Mesenchymal stem cell (in vitro differentiated cells and primary cell): ENCODE results near the gene P2RY2.
"Not testable (repeated sequence)": the region's sequence is repeated elsewhere in the genome, so short reads cannot be mapped to it uniquely, and the experiment has no call there.

Experiments used
- DNase-seq: peaks from one replicate; pipeline ENCODE4 v3.0.0-alpha.2; 2013
- H2AFZ ChIP-seq: one replicate; pipeline ENCODE4 v1.6.1; 2013; ENCODE audit warnings: low read depth, mild to moderate bottlenecking, control low read depth, inconsistent platforms, low read length, moderate library complexity
- H2AK5ac ChIP-seq: 2 replicates; pipeline ENCODE4 v1.6.1; 2013; ENCODE audit warnings: low read length, moderate library complexity, mild to moderate bottlenecking, inconsistent platforms; ENCODE audit not compliant: severe bottlenecking
- H2BK120ac ChIP-seq: one replicate; pipeline ENCODE4 v1.6.1; 2013; ENCODE audit warnings: low read depth, mild to moderate bottlenecking, inconsistent platforms, low read length, moderate library complexity
- H2BK12ac ChIP-seq, 2 experiments: one replicate each; pipeline ENCODE4 v1.6.1; 2013; ENCODE audit warnings: inconsistent platforms in 2 of 2, low read length in 2 of 2, mild to moderate bottlenecking in 2 of 2, moderate library complexity in 2 of 2, control low read depth in 1 of 2
- H2BK15ac ChIP-seq: one replicate; pipeline ENCODE4 v1.6.1; 2013; ENCODE audit warnings: mild to moderate bottlenecking, low read depth, inconsistent platforms; ENCODE audit not compliant: poor library complexity, severe bottlenecking
- H2BK5ac ChIP-seq: 2 replicates; pipeline ENCODE4 v1.6.1; 2013; ENCODE audit warnings: low read depth, mild to moderate bottlenecking, low read length, control low read depth, inconsistent platforms; ENCODE audit not compliant: poor library complexity, severe bottlenecking
- H3K14ac ChIP-seq, 2 experiments: one replicate each; pipeline ENCODE4 v1.6.1; 2013; ENCODE audit warnings: inconsistent platforms in 2 of 2, low read length in 2 of 2, control low read depth in 1 of 2, mild to moderate bottlenecking in 1 of 2, moderate library complexity in 1 of 2
- H3K18ac ChIP-seq, 2 experiments: one replicate each; pipeline ENCODE4 v1.6.1; 2013; ENCODE audit warnings: inconsistent platforms in 2 of 2, low read length in 2 of 2, control low read depth in 1 of 2, low read depth in 1 of 2, mild to moderate bottlenecking in 1 of 2
- H3K23ac ChIP-seq, 2 experiments: one replicate each; pipeline ENCODE4 v1.6.1; 2013; ENCODE audit warnings: inconsistent platforms in 2 of 2, low read length in 2 of 2, mild to moderate bottlenecking in 2 of 2, moderate library complexity in 2 of 2, control low read depth in 1 of 2
- H3K27ac ChIP-seq: 2 replicates; pipeline ENCODE4 v1.5.1; 2013; ENCODE audit warnings: mild to moderate bottlenecking, moderate library complexity, low read length, control low read depth, inconsistent platforms; ENCODE audit not compliant: poor library complexity, severe bottlenecking
- H3K27me3 ChIP-seq, 2 experiments: 2 replicates each; pipeline versions ENCODE4 v1.6.1 to v1.7.0; 2013; ENCODE audit warnings: low read length in 2 of 2, mild to moderate bottlenecking in 2 of 2, moderate library complexity in 2 of 2, control low read depth in 1 of 2, inconsistent platforms in 1 of 2; ENCODE audit not compliant: control insufficient read depth in 1 of 2, insufficient read depth in 1 of 2
- H3K36me3 ChIP-seq, 2 experiments: 2 replicates each; pipeline versions ENCODE4 v1.6.1 to v1.7.0; 2013; ENCODE audit warnings: low read length in 2 of 2, control low read depth in 1 of 2, inconsistent platforms in 1 of 2, low read depth in 1 of 2, mild to moderate bottlenecking in 1 of 2; ENCODE audit not compliant: insufficient read depth in 2 of 2, control insufficient read depth in 1 of 2
- H3K4ac ChIP-seq, 2 experiments: one replicate each; pipeline ENCODE4 v1.6.1; 2013; ENCODE audit warnings: inconsistent platforms in 2 of 2, low read length in 2 of 2, mild to moderate bottlenecking in 2 of 2, moderate library complexity in 2 of 2, control low read depth in 1 of 2, low read depth in 1 of 2
- H3K4me1 ChIP-seq: 2 replicates; pipeline ENCODE4 v1.6.1; 2013; ENCODE audit warnings: low read depth, low read length, control low read depth; ENCODE audit not compliant: control insufficient read depth, insufficient read depth
- H3K4me2 ChIP-seq: 2 replicates; pipeline ENCODE4 v1.6.1; 2013; ENCODE audit warnings: low read length, mild to moderate bottlenecking, inconsistent platforms; ENCODE audit not compliant: poor library complexity, severe bottlenecking
- H3K4me3 ChIP-seq, 2 experiments: 2 replicates each; pipeline versions ENCODE4 v1.5.1 to v1.7.0; 2013; ENCODE audit warnings: low read length in 2 of 2, mild to moderate bottlenecking in 2 of 2, control low read depth in 1 of 2, low read depth in 1 of 2; ENCODE audit not compliant: insufficient read depth in 1 of 2
- H3K79me1 ChIP-seq: replicated peaks from 2 replicates; pipeline ENCODE4 v1.6.1; 2013; ENCODE audit warnings: mild to moderate bottlenecking, control low read depth, low read length, inconsistent platforms; ENCODE audit not compliant: poor library complexity, severe bottlenecking
- H3K9ac ChIP-seq: 2 replicates; pipeline ENCODE4 v1.7.0; 2013; ENCODE audit warnings: mild to moderate bottlenecking, low read length, moderate library complexity
- H3K9me3 ChIP-seq: 2 replicates; pipeline ENCODE4 v1.7.0; 2013; ENCODE audit warnings: mild to moderate bottlenecking, low read length; ENCODE audit not compliant: control insufficient read depth
- H4K8ac ChIP-seq: one replicate; pipeline ENCODE4 v1.6.1; 2013; ENCODE audit warnings: inconsistent platforms, mild to moderate bottlenecking, low read length, moderate library complexity
- H4K91ac ChIP-seq: one replicate; pipeline ENCODE4 v1.6.1; 2013; ENCODE audit warnings: mild to moderate bottlenecking, low read length, inconsistent platforms
- WGBS: methylation state at CpG from one replicate; pipeline ENCODE4 v1.1.7; 2013; ENCODE audit warnings: mixed read lengths; 5-methylcytosine and 5-hydroxymethylcytosine counted together

Gene P2RY2

GRCh38 chr11:73195191-73196007 lies 22.7 kb upstream of the P2RY2 start:
- no peak overlapping the region for H2AFZ ChIP-seq
- no peak overlapping the region for H2AK5ac ChIP-seq
- H3K79me1 ChIP-seq = no peaks in the 10 kb centered on the region
- peaks cover 0 to 8% of the 10 kb centered on the region in 2 experiments for H3K27me3 ChIP-seq
- no peak overlapping the region for H2BK15ac ChIP-seq
- H3K14ac ChIP-seq = peak overlapping the region in 1 of 2 experiments; percentile 55
- WGBS = 92% methylated on average over 3 of the region's 3 CpGs
- no peak overlapping the region for H2BK12ac ChIP-seq
- H2BK120ac ChIP-seq = no peak overlapping the region
- H2BK5ac ChIP-seq = no peak overlapping the region
- H3K4me1 ChIP-seq = peaks cover 7% of the 10 kb centered on the region
- H4K8ac ChIP-seq = no peak overlapping the region
- H3K9me3 ChIP-seq = no peaks in the 10 kb centered on the region
- H3K4me2 ChIP-seq = no peak overlapping the region
- no peak overlapping the region for H3K18ac ChIP-seq
- no peaks in the 10 kb centered on the region for H3K36me3 ChIP-seq
- H3K9ac ChIP-seq = no peak overlapping the region
- no peak overlapping the region for H3K27ac ChIP-seq
- no peak overlapping the region for H3K4ac ChIP-seq
- DNase-seq = no peak
- H3K4me3 ChIP-seq = no peak overlapping the region
- peak overlapping the region in 1 of 2 experiments; percentile 18 for H3K23ac ChIP-seq
- no peak overlapping the region for H4K91ac ChIP-seq

GRCh38 chr11:73196576-73196975 lies 21.5 kb upstream of the P2RY2 start:
- no peak overlapping the region for H4K8ac ChIP-seq
- 89% methylated on average over 1 of the region's 6 CpGs for WGBS

GRCh38 chr11:73197348-73197747 lies 20.7 kb upstream of the P2RY2 start:
- no peak overlapping the region for H3K23ac ChIP-seq
- H3K27me3 ChIP-seq = peaks cover 0 to 4% of the 10 kb centered on the region in 2 experiments
- H2AFZ ChIP-seq = no peak overlapping the region
- no peak overlapping the region for H2AK5ac ChIP-seq
- WGBS = 96% methylated on average over 4 of the region's 4 CpGs
- no peak overlapping the region for H4K91ac ChIP-seq
- H3K18ac ChIP-seq = no peak overlapping the region
- no peaks in the 10 kb centered on the region for H3K9me3 ChIP-seq
- no peak overlapping the region for H3K4ac ChIP-seq
- no peak for DNase-seq
- no peak overlapping the region for H3K4me2 ChIP-seq
- H3K4me1 ChIP-seq = peaks cover 7% of the 10 kb centered on the region
- H3K4me3 ChIP-seq = no peak overlapping the region
- H3K9ac ChIP-seq = no peak overlapping the region
- no peak overlapping the region for H2BK120ac ChIP-seq
- no peaks in the 10 kb centered on the region for H3K79me1 ChIP-seq
- H4K8ac ChIP-seq = no peak overlapping the region
- no peaks in the 10 kb centered on the region for H3K36me3 ChIP-seq
- no peak overlapping the region for H2BK15ac ChIP-seq
- H2BK12ac ChIP-seq = no peak overlapping the region
- H3K14ac ChIP-seq = no peak overlapping the region
- no peak overlapping the region for H2BK5ac ChIP-seq
- no peak overlapping the region for H3K27ac ChIP-seq

More at GRCh38 chr11:73196576-73196975, 21.5 kb upstream of the P2RY2 start:
- H3K36me3 ChIP-seq = no peaks in the 10 kb centered on the region
- H2BK12ac ChIP-seq = no peak overlapping the region
- H2BK15ac ChIP-seq = no peak overlapping the region
- H3K23ac ChIP-seq = no peak overlapping the region
- H3K14ac ChIP-seq = no peak overlapping the region
- H2BK5ac ChIP-seq = no peak overlapping the region
- H3K4ac ChIP-seq = no peak overlapping the region
- no peak overlapping the region for H4K91ac ChIP-seq
- H2AK5ac ChIP-seq = no peak overlapping the region
- H2BK120ac ChIP-seq = no peak overlapping the region
- no peak overlapping the region for H3K18ac ChIP-seq
- H3K79me1 ChIP-seq = no peaks in the 10 kb centered on the region
- no peak overlapping the region for H2AFZ ChIP-seq
- H3K9ac ChIP-seq = no peak overlapping the region
- peaks cover 7% of the 10 kb centered on the region for H3K4me1 ChIP-seq
- no peak overlapping the region for H3K4me2 ChIP-seq
- H3K9me3 ChIP-seq = no peaks in the 10 kb centered on the region
- H3K27me3 ChIP-seq = peaks cover 0 to 4% of the 10 kb centered on the region in 2 experiments
- no peak for DNase-seq
- H3K27ac ChIP-seq = no peak overlapping the region
- H3K4me3 ChIP-seq = no peak overlapping the region

GRCh38 chr11:73197787-73198186 lies 20.3 kb upstream of the P2RY2 start:
- H2BK5ac ChIP-seq, H3K27me3 ChIP-seq, H4K91ac ChIP-seq, H3K23ac ChIP-seq, H2BK12ac ChIP-seq, H2AK5ac ChIP-seq, H3K4me1 ChIP-seq, H3K9me3 ChIP-seq, H3K4me3 ChIP-seq, DNase-seq, H3K79me1 ChIP-seq, H3K4ac ChIP-seq, H3K36me3 ChIP-seq, H3K18ac ChIP-seq, H3K27ac ChIP-seq, H4K8ac ChIP-seq, H3K9ac ChIP-seq, H3K4me2 ChIP-seq, H2AFZ ChIP-seq, H2BK120ac ChIP-seq, H2BK15ac ChIP-seq, H3K14ac ChIP-seq: not testable (repeated sequence)
- WGBS = 91% methylated on average over 7 of the region's 7 CpGs
